K562 (cell line): ENCODE data around the gene IGSF8.

Experiments used
- ARHGAP35 ChIP-seq: fragments of 450-650 bp; IDR thresholded peaks from 2 replicates; pipeline ENCODE4 v1.6.1; 2018; ENCODE audit not compliant: partially characterized antibody
- EGR1 ChIP-seq: fragments of 450-650 bp; conservative IDR thresholded peaks from 2 replicates; pipeline ENCODE4 v1.6.1; 2017; ENCODE audit warnings: mild to moderate bottlenecking
- EP300 ChIP-seq: IDR thresholded peaks from 2 replicates; pipeline ENCODE4 v1.6.1; 2012; ENCODE audit warnings: low read length, improper control_type of control experiment
- EZH2 ChIP-seq: IDR thresholded peaks from 2 replicates; pipeline ENCODE4 v1.6.1; 2012; ENCODE audit warnings: low read depth, mild to moderate bottlenecking, inconsistent platforms, low read length, borderline replicate concordance
- JUN ChIP-seq, 2 experiments: sonication (generic) in 1 of 2; formaldehyde crosslinking in 1 of 2; IDR thresholded peaks; 2 replicates each; pipeline versions ENCODE4 v1.6.1 to v1.8.0; 2012 to 2022; ENCODE audit warnings: borderline replicate concordance in 2 of 2, mild to moderate bottlenecking in 2 of 2, improper control_type of control experiment in 1 of 2, low read depth in 1 of 2, low read length in 1 of 2, missing genetic modification reagents in 1 of 2
- SMAD1 ChIP-seq: fragments of 150-350 bp; IDR thresholded peaks from 2 replicates; pipeline ENCODE4 v1.6.1; 2014; ENCODE audit warnings: low read length, low read depth; ENCODE audit not compliant: partially characterized antibody
- TEAD1 ChIP-seq, 2 experiments: fragments of 450-650 bp in 1 of 2; sonication (generic) in 1 of 2; formaldehyde crosslinking; IDR thresholded peaks; 2 replicates each; pipeline versions ENCODE4 v1.4.0 to v1.8.0; 2020 to 2022; ENCODE audit warnings: mild to moderate bottlenecking in 2 of 2, missing genetic modification reagents in 1 of 2
- ZFP36 ChIP-seq: fragments of 150-350 bp; IDR thresholded peaks from 2 replicates; pipeline ENCODE4 v1.6.1; 2018; ENCODE audit warnings: low read length, low read depth; ENCODE audit not compliant: partially characterized antibody

DNA sequence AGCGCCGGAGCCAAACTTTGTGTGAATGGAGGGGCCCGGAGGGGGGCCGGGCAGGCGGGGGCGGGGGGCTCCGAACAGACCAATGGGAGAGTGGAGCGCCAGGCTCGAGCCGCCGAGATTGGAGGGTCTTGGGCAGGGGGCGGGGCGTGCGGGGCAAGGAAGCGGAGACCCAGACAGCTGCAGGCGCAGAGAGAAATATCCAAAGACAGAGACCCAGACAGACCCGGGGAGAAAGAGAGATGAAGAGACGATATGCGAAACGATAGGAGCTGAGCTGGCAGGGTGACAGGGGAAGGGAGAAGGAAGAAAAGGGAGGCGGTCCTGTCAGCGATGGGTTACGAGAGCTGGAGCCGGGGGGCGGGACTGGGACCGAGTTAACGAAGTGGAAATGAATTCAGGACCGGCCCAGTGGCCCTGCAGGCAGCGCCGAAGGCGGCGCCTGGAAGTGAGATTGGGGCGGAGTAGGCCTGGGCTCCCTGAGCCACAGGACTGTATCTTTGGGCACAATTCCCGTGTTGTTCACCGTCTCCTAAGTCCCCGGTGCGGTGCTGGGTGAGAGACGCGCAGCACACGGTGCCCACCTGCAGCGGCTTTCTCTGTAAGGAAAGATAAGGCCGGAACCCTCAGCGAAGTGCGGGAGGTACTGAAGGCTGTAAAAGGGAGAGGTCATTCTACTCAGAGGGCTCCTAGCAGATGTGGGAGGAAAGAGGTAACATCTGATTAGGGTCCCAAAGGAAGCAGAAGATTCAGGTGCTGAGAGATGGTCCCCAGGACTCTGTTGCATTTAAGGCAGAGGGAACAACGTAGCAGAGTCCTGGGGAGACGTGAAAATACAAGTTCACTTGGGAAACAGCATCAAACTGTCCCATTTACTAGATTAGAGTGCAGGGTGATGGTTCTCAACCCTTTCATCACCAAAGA lies 27.9 kb downstream of the IGSF8 start:
- TF ChIP-seq TEAD1 (CRISPR knock-in tag; IDR thresholded peaks at IDR 0.05) (no peak), EGR1 (no peak), SMAD1 (no peak), ZFP36 (no peak), EP300 (no peak), JUN (IDR thresholded peaks at IDR 0.05; ENCODE audit: borderline replicate concordance, low read depth, low read length) (no peak), JUN (CRISPR knock-in tag; IDR thresholded peaks at IDR 0.05; ENCODE audit: borderline replicate concordance) (no peak), ARHGAP35 (no peak), EZH2 (no peak)
